Putamen (tissue), 1 donor: ENCODE results near the gene JAZF1.
A peak's percentile ranks its signal among the peaks of the same experiment; 100 is the strongest.

Experiments
- DNase-seq: peaks from one replicate; pipeline ENCODE4 v3.0.0-alpha.2; 2016; ENCODE audit warnings: low spot score

The JAZF1 gene

GRCh38 chr7:28180364-28181147, at the start of gene JAZF1:
Gene JAZF1 (minus strand): TSS chr7:28180795.
- peak; percentile 69 for DNase-seq

- DNase-seq: no peak
Measured at GRCh38 chr7:28230261-28230660, 49.7 kb upstream of the JAZF1 start.

- DNase-seq: no peak
Measured at GRCh38 chr7:28228396-28228795, 47.8 kb upstream of the JAZF1 start.

- DNase-seq: no peak
Measured at GRCh38 chr7:28226003-28226402, 45.4 kb upstream of the JAZF1 start.

GRCh38 chr7:28225576-28225975, 45.0 kb upstream of the JAZF1 start:
- DNase-seq: no peak

GRCh38 chr7:28224675-28225074, 44.1 kb upstream of the JAZF1 start:
- DNase-seq: no peak

- DNase-seq: no peak
Measured at GRCh38 chr7:28224172-28224571, 43.6 kb upstream of the JAZF1 start.

GRCh38 chr7:28222636-28223035, 42.0 kb upstream of the JAZF1 start:
- DNase-seq: no peak

GRCh38 chr7:28219793-28220192, 39.2 kb upstream of the JAZF1 start:
- DNase-seq: no peak

- no peak for DNase-seq
Measured at GRCh38 chr7:28217143-28217542, 36.5 kb upstream of the JAZF1 start.

- DNase-seq: no peak
Measured at GRCh38 chr7:28211006-28211405, 30.4 kb upstream of the JAZF1 start.

GRCh38 chr7:28208506-28208905, 27.9 kb upstream of the JAZF1 start:
- DNase-seq: no peak

- no peak for DNase-seq
Measured at GRCh38 chr7:28207486-28208158, 27.0 kb upstream of the JAZF1 start.

- DNase-seq: no peak
Measured at GRCh38 chr7:28205506-28205905, 24.9 kb upstream of the JAZF1 start.

GRCh38 chr7:28203508-28204240, 23.1 kb upstream of the JAZF1 start:
- DNase-seq: no peak

GRCh38 chr7:28202222-28202621, 21.6 kb upstream of the JAZF1 start:
- no peak for DNase-seq

- no peak for DNase-seq
Measured at GRCh38 chr7:28201131-28201530, 20.5 kb upstream of the JAZF1 start.

GRCh38 chr7:28200598-28200997, 20.0 kb upstream of the JAZF1 start:
- no peak for DNase-seq

- no peak for DNase-seq
Measured at GRCh38 chr7:28199021-28199510, 18.5 kb upstream of the JAZF1 start.

- no peak for DNase-seq
Measured at GRCh38 chr7:28195910-28196620, 15.5 kb upstream of the JAZF1 start.

GRCh38 chr7:28192786-28193585, 12.4 kb upstream of the JAZF1 start:
- DNase-seq: no peak
